Osteocyte (in vitro differentiated cells): ENCODE measurements around the gene DCTD. TPM values are rescaled to one million over a fixed set of nuclear protein-coding genes. Genes with fewer than 3 reads are reported as not detected.

Experiments used
- DNase-seq: peaks from one replicate; pipeline ENCODE4 v3.0.0; 2021; ENCODE audit warnings: mixed read lengths; ENCODE audit not compliant: unreplicated experiment; ENCODE audit errors: extremely low spot score
- H3K27ac Mint-ChIP-seq: one replicate; pipeline ENCODE4 v1.8.0; 2021; ENCODE audit warnings: mild to moderate bottlenecking, mixed read lengths; ENCODE audit not compliant: unreplicated experiment
- H3K27me3 Mint-ChIP-seq: one replicate; pipeline ENCODE4 v1.8.0; 2021; ENCODE audit warnings: mixed read lengths; ENCODE audit not compliant: unreplicated experiment
- H3K36me3 Mint-ChIP-seq: one replicate; pipeline ENCODE4 v1.8.0; 2021; ENCODE audit warnings: mixed read lengths; ENCODE audit not compliant: unreplicated experiment
- H3K4me1 Mint-ChIP-seq: one replicate; pipeline ENCODE4 v1.8.0; 2021; ENCODE audit warnings: mixed read lengths; ENCODE audit not compliant: unreplicated experiment
- H3K4me3 Mint-ChIP-seq: one replicate; pipeline ENCODE4 v1.8.0; 2021; ENCODE audit warnings: mild to moderate bottlenecking, moderate library complexity, mixed read lengths; ENCODE audit not compliant: unreplicated experiment
- H3K9me3 Mint-ChIP-seq: one replicate; pipeline ENCODE4 v1.8.0; 2021; ENCODE audit warnings: mixed read lengths; ENCODE audit not compliant: unreplicated experiment
- CTCF ChIP-seq: fragments of 200-600 bp; sonication (generic); IDR thresholded peaks from 2 replicates; pipeline ENCODE4 v1.5.0; 2021; ENCODE audit warnings: antibody characterized with exemption, mild to moderate bottlenecking, moderate library complexity
- total RNA-seq: library from RNA; stranded (reverse); gene quantifications from 2 replicates; pipeline ENCODE4 v1.2.1, GENCODE V29; 2021

The DCTD gene
- total RNA-seq, 1 donor from 2014 or later: 126 TPM

- peaks cover 2% of the 10 kb centered on the region for H3K36me3 Mint-ChIP-seq
- no peak overlapping the region for H3K4me3 Mint-ChIP-seq
- DNase-seq: no peak
- TF ChIP-seq CTCF: no peak
- no peak overlapping the region for H3K27ac Mint-ChIP-seq
- peaks cover 6% of the 10 kb centered on the region for H3K9me3 Mint-ChIP-seq
- no peaks in the 10 kb centered on the region for H3K27me3 Mint-ChIP-seq
- peaks cover 15% of the 10 kb centered on the region for H3K4me1 Mint-ChIP-seq
These were observed 54.9 kb downstream of the DCTD start for GRCh38 chr4:182862141-182862875.

GRCh38 chr4:182861346-182861745, 55.8 kb downstream of the DCTD start:
- Mint-ChIP-seq H3K27me3 (no peaks in the 10 kb centered on the region), H3K4me1 (peaks cover 15% of the 10 kb centered on the region), H3K4me3 (no peak overlapping the region), H3K36me3 (peaks cover 2% of the 10 kb centered on the region), H3K27ac (no peak overlapping the region), H3K9me3 (peaks cover 6% of the 10 kb centered on the region)
- no peak for DNase-seq
- no peak for TF ChIP-seq CTCF

DNA sequence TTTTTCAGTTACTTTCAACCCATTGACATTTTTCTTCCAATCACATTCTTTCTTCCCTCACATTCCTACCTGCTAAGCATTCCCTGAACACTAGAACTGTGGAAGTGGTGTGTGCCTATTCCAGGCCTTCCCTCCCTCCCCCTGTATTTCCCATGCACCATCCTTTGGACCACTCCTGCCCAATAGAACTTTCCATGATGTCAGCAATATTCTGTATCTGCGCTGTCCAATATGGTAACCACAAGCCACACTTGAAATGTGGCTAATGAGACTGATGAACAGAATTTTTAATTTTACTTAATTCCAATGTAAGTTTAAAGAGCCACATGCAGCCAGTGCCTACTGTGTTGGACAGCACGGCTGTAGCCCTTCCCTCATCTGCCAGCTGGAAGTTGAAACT, 57.5 kb downstream of the DCTD start:
- Mint-ChIP-seq H3K27ac (no peak overlapping the region), H3K4me1 (peaks cover 2% of the 10 kb centered on the region), H3K4me3 (no peak overlapping the region), H3K36me3 (peaks cover 2% of the 10 kb centered on the region), H3K27me3 (peaks cover 6% of the 10 kb centered on the region), H3K9me3 (peaks cover 6% of the 10 kb centered on the region)
- no peak for TF ChIP-seq CTCF
- no peak for DNase-seq

- H3K27ac Mint-ChIP-seq: no peak overlapping the region
- peaks cover 6% of the 10 kb centered on the region for H3K9me3 Mint-ChIP-seq
- H3K4me3 Mint-ChIP-seq: no peak overlapping the region
- H3K4me1 Mint-ChIP-seq: no peaks in the 10 kb centered on the region
- peaks cover 6% of the 10 kb centered on the region for H3K27me3 Mint-ChIP-seq
- DNase-seq: no peak
- no peak for TF ChIP-seq CTCF
- H3K36me3 Mint-ChIP-seq: peaks cover 2% of the 10 kb centered on the region
These were observed 58.5 kb downstream of the DCTD start for GRCh38 chr4:182858711-182859110.

GRCh38 chr4:182856862-182857261, 60.3 kb downstream of the DCTD start:
- H3K4me3 Mint-ChIP-seq: no peak overlapping the region
- peaks cover 6% of the 10 kb centered on the region for H3K27me3 Mint-ChIP-seq
- no peaks in the 10 kb centered on the region for H3K4me1 Mint-ChIP-seq

More at GRCh38 chr4:182856862-182857261, 60.3 kb downstream of the DCTD start:
- Mint-ChIP-seq H3K27ac (no peak overlapping the region), H3K36me3 (peaks cover 2% of the 10 kb centered on the region), H3K9me3 (peaks cover 6% of the 10 kb centered on the region)
- DNase-seq: no peak
- TF ChIP-seq CTCF: no peak
